Nucleus accumbens (tissue), 56 donors: ENCODE data around the gene PERM1.

Experiments
- DNase-seq, 56 donors: peaks; one replicate each; lab custom pipeline; 2025; lab: John Stamatoyannopoulos, UW

The PERM1 gene

GRCh38 chr1:925561-926421, 56.1 kb downstream of the PERM1 start:
- no peak for DNase-seq
